ENCODE measurements around the gene SEC22A.

Gene SEC22A

DNA sequence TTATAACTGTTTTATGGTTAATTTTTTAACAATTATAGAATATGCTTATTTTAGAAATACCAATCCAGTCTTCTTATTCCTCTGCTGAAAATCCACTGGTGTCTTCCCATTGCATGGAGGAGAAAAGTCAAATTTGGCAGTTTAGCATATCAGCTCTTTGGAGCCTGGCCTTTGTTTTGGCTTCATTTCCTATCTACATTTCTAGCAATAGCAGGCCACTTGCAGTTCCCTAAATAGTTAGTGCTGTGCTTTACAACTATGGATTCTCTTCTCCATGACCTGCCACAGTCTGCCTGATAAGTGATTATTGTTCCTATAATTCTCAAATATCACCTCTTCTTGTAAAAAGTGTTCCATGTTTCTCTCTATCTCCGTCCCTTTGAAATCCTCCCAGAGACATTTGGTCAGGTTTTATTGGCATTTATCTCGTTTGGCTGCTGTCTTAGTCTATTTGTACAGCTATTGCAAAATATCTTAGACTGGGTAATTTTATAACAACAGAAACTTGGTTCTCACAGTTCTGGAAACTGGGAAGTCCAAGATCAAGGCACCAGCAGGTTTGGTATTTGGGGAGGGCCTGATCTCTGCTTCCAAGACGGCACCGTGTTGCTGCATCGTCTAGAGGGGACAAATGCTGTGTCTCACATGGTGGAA is 8.2 kb upstream of the SEC22A start:
- Histone ChIP-seq H3K36me3 (ENCODE audit: insufficient read depth, low read length) (no peaks in the 10 kb centered on the region), H3K9me3 (ENCODE audit: insufficient read depth, low read depth, low read length) (no peaks in the 10 kb centered on the region), H3K4me2 (ENCODE audit: low read depth, low read length, poor library complexity, severe bottlenecking) (no peak overlapping the region), H3K4me3 (ENCODE audit: low read length, poor library complexity, severe bottlenecking) (no peak overlapping the region), H2AFZ (ENCODE audit: low read length) (no peak overlapping the region), H3F3A (ENCODE audit: low read depth) (no peaks in the 10 kb centered on the region), H3K9ac (ENCODE audit: low read depth, low read length, poor library complexity, severe bottlenecking) (no peak overlapping the region), H3K4me1 (ENCODE audit: insufficient read depth, low read length, poor library complexity, severe bottlenecking) (no peaks in the 10 kb centered on the region), H3K27me3 (ENCODE audit: insufficient read depth, low read length, poor library complexity, severe bottlenecking) (no peaks in the 10 kb centered on the region), H3K9me2 (replicated peaks; ENCODE audit: low read depth, low read length) (no peaks in the 10 kb centered on the region), H3K79me2 (ENCODE audit: insufficient read depth, low read length) (no peaks in the 10 kb centered on the region), H4K20me1 (ENCODE audit: insufficient read depth, low read length, poor library complexity, severe bottlenecking) (no peaks in the 10 kb centered on the region)
- TF ChIP-seq EZH2phosphoT487 (IDR thresholded peaks at IDR 0.05; ENCODE audit: borderline replicate concordance) (no peak), CTCF (conservative IDR thresholded peaks at IDR 0.05; ENCODE audit: low read length) (no peak)

DNA sequence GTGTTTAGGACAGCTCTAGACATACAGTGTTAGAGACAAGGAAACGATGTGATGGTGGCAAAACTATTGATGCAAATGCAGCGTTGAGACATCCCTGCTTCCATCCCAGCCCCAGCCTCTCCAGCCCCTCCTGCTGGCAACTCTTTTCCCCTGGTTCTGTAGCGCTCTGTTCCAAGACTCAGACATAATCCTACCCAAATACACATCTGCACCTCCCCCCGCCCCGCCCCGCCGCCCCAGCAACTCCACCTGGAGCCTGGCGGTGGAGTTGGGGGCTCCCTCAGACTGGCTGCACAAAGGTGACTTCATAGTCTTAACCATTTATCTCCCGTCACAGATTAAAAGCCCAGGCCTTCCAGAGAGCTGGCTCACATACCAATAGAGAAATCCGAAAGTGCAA is 7.2 kb upstream of the SEC22A start:
- Histone ChIP-seq H3K9me2 (replicated peaks; ENCODE audit: low read depth, low read length) (no peaks in the 10 kb centered on the region), H3K4me3 (ENCODE audit: low read length, poor library complexity, severe bottlenecking) (no peak overlapping the region), H3K79me2 (ENCODE audit: insufficient read depth, low read length) (no peaks in the 10 kb centered on the region), H3K4me2 (ENCODE audit: low read depth, low read length, poor library complexity, severe bottlenecking) (no peak overlapping the region), H3K9ac (ENCODE audit: low read depth, low read length, poor library complexity, severe bottlenecking) (no peak overlapping the region), H3K36me3 (ENCODE audit: insufficient read depth, low read length) (no peaks in the 10 kb centered on the region), H3K9me3 (ENCODE audit: insufficient read depth, low read depth, low read length) (no peaks in the 10 kb centered on the region), H3F3A (ENCODE audit: low read depth) (no peaks in the 10 kb centered on the region), H4K20me1 (ENCODE audit: insufficient read depth, low read length, poor library complexity, severe bottlenecking) (no peaks in the 10 kb centered on the region), H2AFZ (ENCODE audit: low read length) (no peak overlapping the region), H3K27me3 (ENCODE audit: insufficient read depth, low read length, poor library complexity, severe bottlenecking) (no peaks in the 10 kb centered on the region), H3K4me1 (ENCODE audit: insufficient read depth, low read length, poor library complexity, severe bottlenecking) (no peaks in the 10 kb centered on the region)
- TF ChIP-seq EZH2phosphoT487 (IDR thresholded peaks at IDR 0.05; ENCODE audit: borderline replicate concordance), result no peak
- TF ChIP-seq CTCF (conservative IDR thresholded peaks at IDR 0.05; ENCODE audit: low read length), result peak; percentile 29; the same call in 1 of the 2 replicates

DNA sequence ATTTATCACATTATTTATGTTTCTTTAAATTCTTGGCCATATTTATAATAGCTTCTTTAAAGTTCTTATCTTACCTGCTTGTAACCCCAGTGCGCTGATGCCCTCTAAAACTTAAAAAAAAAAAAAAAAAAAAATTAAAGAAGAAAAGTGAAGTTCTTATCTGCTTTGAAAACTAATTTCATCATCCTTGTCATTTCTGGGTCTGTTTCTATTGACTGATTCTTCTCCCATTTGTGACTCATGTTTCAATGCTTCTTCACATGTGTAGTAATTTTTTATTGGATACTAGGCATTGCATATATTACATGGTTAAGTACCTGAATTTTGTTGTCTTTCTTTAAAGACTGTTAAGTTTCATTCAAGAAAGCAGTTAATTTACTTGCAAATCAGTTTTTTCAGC is 3.4 kb upstream of the SEC22A start:
- Histone ChIP-seq H3K9me2 (replicated peaks; ENCODE audit: low read depth, low read length) (no peaks in the 10 kb centered on the region), H3K9ac (ENCODE audit: low read depth, low read length, poor library complexity, severe bottlenecking) (no peak overlapping the region), H3K27me3 (ENCODE audit: insufficient read depth, low read length, poor library complexity, severe bottlenecking) (no peaks in the 10 kb centered on the region), H3K4me1 (ENCODE audit: insufficient read depth, low read length, poor library complexity, severe bottlenecking) (peaks cover 19% of the 10 kb centered on the region), H4K20me1 (ENCODE audit: insufficient read depth, low read length, poor library complexity, severe bottlenecking) (peaks cover 14% of the 10 kb centered on the region), H3K36me3 (ENCODE audit: insufficient read depth, low read length) (no peaks in the 10 kb centered on the region), H3K4me2 (ENCODE audit: low read depth, low read length, poor library complexity, severe bottlenecking) (no peak overlapping the region), H3K4me3 (ENCODE audit: low read length, poor library complexity, severe bottlenecking) (no peak overlapping the region), H3K79me2 (ENCODE audit: insufficient read depth, low read length) (peaks cover 15% of the 10 kb centered on the region), H3F3A (ENCODE audit: low read depth) (no peaks in the 10 kb centered on the region), H3K9me3 (ENCODE audit: insufficient read depth, low read depth, low read length) (no peaks in the 10 kb centered on the region), H2AFZ (ENCODE audit: low read length) (no peak overlapping the region)
- TF ChIP-seq CTCF (conservative IDR thresholded peaks at IDR 0.05; ENCODE audit: low read length) (no peak), EZH2phosphoT487 (IDR thresholded peaks at IDR 0.05; ENCODE audit: borderline replicate concordance) (no peak)
